ENCODE data around the gene KDM4C.

The KDM4C gene

GRCh38 chr9:6816581-6816980 lies 58.8 kb downstream of the KDM4C start:
- DNase-seq, result no peak

GRCh38 chr9:6818292-6818922 lies 60.6 kb downstream of the KDM4C start:
- no peak for DNase-seq

- DNase-seq, result no peak
Observed at GRCh38 chr9:6819112-6819511, 61.3 kb downstream of the KDM4C start.

- DNase-seq, result no peak
Observed at GRCh38 chr9:6819529-6819928, 61.8 kb downstream of the KDM4C start.

GRCh38 chr9:6822696-6823095 lies 64.9 kb downstream of the KDM4C start:
- DNase-seq, result no peak

- DNase-seq, result peak; percentile 49
Observed at GRCh38 chr9:6827439-6828145, 69.8 kb downstream of the KDM4C start.

GRCh38 chr9:6829027-6829426 lies 71.3 kb downstream of the KDM4C start:
- no peak for DNase-seq

- DNase-seq, result no peak
Observed at GRCh38 chr9:6829536-6829935, 71.8 kb downstream of the KDM4C start.

GRCh38 chr9:6833518-6834192 lies 75.9 kb downstream of the KDM4C start:
- DNase-seq, result no peak

GRCh38 chr9:6834306-6834705 lies 76.5 kb downstream of the KDM4C start:
- no peak for DNase-seq

- DNase-seq, result no peak
Observed at GRCh38 chr9:6838158-6838557, 80.4 kb downstream of the KDM4C start.

- DNase-seq, result no peak
Observed at GRCh38 chr9:6842584-6842947, 84.8 kb downstream of the KDM4C start.

GRCh38 chr9:6843742-6844141 lies 86.0 kb downstream of the KDM4C start:
- DNase-seq, result no peak

- no peak for DNase-seq
Observed at GRCh38 chr9:6844267-6844666, 86.5 kb downstream of the KDM4C start.

- DNase-seq, result no peak
Observed at GRCh38 chr9:6845128-6845826, 87.5 kb downstream of the KDM4C start.

- no peak for DNase-seq
Observed at GRCh38 chr9:6845880-6846279, 88.1 kb downstream of the KDM4C start.

- no peak for DNase-seq
Observed at GRCh38 chr9:6852243-6852963, 94.6 kb downstream of the KDM4C start.

GRCh38 chr9:6855860-6856259 lies 98.1 kb downstream of the KDM4C start:
- no peak for DNase-seq

GRCh38 chr9:6864102-6864501 lies 106.3 kb downstream of the KDM4C start:
- DNase-seq, result no peak

- DNase-seq, result no peak
Observed at GRCh38 chr9:6869081-6869948, 111.5 kb downstream of the KDM4C start.

GRCh38 chr9:6870149-6870548 lies 112.4 kb downstream of the KDM4C start:
- DNase-seq, result no peak
